Gastrocnemius medialis (tissue), 4 donors: Measurements from ENCODE around the gene PRDX1. TPM values are rescaled to one million over a fixed set of nuclear protein-coding genes. Genes with fewer than 3 reads are reported as not detected.

Experiments
- ATAC-seq, 2 donors: fragments of 150-250 bp; one replicate each; pipeline ENCODE4 v1.9.1; 2016
- DNase-seq, 2 donors: peaks; one replicate each; pipeline ENCODE4 v3.0.0-alpha.2; 2019
- H3K27ac ChIP-seq, 4 donors: fragments of 200-600 bp; sonication (generic); 1 replicate in 1 of 4; 2 replicates in 3 of 4; pipeline ENCODE4 v1.5.1; 2016 to 2018; ENCODE audit warnings: mild to moderate bottlenecking in 2 of 4, moderate library complexity in 1 of 4
- H3K27me3 ChIP-seq, 3 donors: fragments of 200-600 bp; sonication (generic) in 2 of 3; 1 replicate in 1 of 3; 2 replicates in 2 of 3; pipeline versions ENCODE4 v1.5.1 to v1.6.0; 2016 to 2019; ENCODE audit warnings: mild to moderate bottlenecking in 1 of 3, moderate library complexity in 1 of 3
- H3K36me3 ChIP-seq, 2 donors: fragments of 200-600 bp; sonication (generic) in 1 of 2; one replicate each; pipeline ENCODE4 v1.5.1; 2017 to 2018
- H3K4me1 ChIP-seq, 2 donors: fragments of 200-600 bp; sonication (generic) in 1 of 2; one replicate each; pipeline ENCODE4 v1.5.1; 2016 to 2017; ENCODE audit warnings: mild to moderate bottlenecking in 2 of 2
- H3K4me3 ChIP-seq, 4 donors: fragments of 200-600 bp; sonication (generic) in 3 of 4; 1 replicate in 1 of 4; 2 replicates in 3 of 4; pipeline ENCODE4 v1.5.1; 2016 to 2019; ENCODE audit warnings: mild to moderate bottlenecking in 2 of 4
- H3K9me3 ChIP-seq, 3 donors: fragments of 200-600 bp; sonication (generic) in 2 of 3; 1 replicate in 1 of 3; 2 replicates in 2 of 3; pipeline ENCODE4 v1.5.1; 2016 to 2019
- POLR2A ChIP-seq, 2 donors: fragments of 450-650 bp; IDR thresholded peaks; one replicate each; pipeline ENCODE4 v1.6.1; 2017; ENCODE audit warnings: antibody characterized with exemption in 2 of 2, mild to moderate bottlenecking in 2 of 2, moderate library complexity in 2 of 2
- in situ Hi-C, 4 donors: fragments of 200-750 bp; cut with MboI; loops; one replicate each; pipeline versions ENCODE4 v1.15.0 to v1.8.0; 2017; ENCODE audit warnings: low sequenced_read_pairs in 4 of 4
- intact Hi-C: fragments of 100-400 bp; cut with DNase I; formaldehyde crosslinking; loops from one replicate; pipeline ENCODE4 v1.15.1; 2023; ENCODE audit warnings: low total_unique reads
- total RNA-seq, 4 donors: library from RNA; depleted of rRNA; stranded (reverse); fragments of >200 nt; gene quantifications; one replicate each; pipeline versions ENCODE4 v1.1.0 to v1.2.3, GENCODE V29; 2016
- TF ChIP-seq, protein P1 (sequence below), 5 experiments: fragments of 450-650 bp in 3 of 5; fragments of 200-600 bp in 2 of 5; sonication (generic) in 2 of 5; IDR thresholded peaks in 4 of 5; conservative IDR thresholded peaks in 1 of 5; 1 replicate in 4 of 5; 2 replicates in 1 of 5; pipeline ENCODE4 v1.5.1; 2016 to 2019; ENCODE audit warnings: antibody characterized with exemption in 5 of 5, mild to moderate bottlenecking in 3 of 5, moderate library complexity in 3 of 5

Gene PRDX1
- total RNA-seq, 4 donors from 2014 or later, result 406 to 554 (median 482) TPM

- peaks cover 0 to 27% of the 10 kb centered on the region in 2 donors for H3K36me3 ChIP-seq
- no peaks in the 10 kb centered on the region for H3K9me3 ChIP-seq
- peak overlapping the region in 2 of 4 donors; percentile 0 to 64 for H3K27ac ChIP-seq
- in situ Hi-C loops, result loop anchor here in 2 of 4 donors (10.0 to 25.0 kb wide), 2 partner anchors 543 to 545 kb away; partner anchors contain the start of genes HECTD3 (in 2 of the 2) and UROD (in 2 of the 2)
- TF ChIP-seq, protein P1, sequence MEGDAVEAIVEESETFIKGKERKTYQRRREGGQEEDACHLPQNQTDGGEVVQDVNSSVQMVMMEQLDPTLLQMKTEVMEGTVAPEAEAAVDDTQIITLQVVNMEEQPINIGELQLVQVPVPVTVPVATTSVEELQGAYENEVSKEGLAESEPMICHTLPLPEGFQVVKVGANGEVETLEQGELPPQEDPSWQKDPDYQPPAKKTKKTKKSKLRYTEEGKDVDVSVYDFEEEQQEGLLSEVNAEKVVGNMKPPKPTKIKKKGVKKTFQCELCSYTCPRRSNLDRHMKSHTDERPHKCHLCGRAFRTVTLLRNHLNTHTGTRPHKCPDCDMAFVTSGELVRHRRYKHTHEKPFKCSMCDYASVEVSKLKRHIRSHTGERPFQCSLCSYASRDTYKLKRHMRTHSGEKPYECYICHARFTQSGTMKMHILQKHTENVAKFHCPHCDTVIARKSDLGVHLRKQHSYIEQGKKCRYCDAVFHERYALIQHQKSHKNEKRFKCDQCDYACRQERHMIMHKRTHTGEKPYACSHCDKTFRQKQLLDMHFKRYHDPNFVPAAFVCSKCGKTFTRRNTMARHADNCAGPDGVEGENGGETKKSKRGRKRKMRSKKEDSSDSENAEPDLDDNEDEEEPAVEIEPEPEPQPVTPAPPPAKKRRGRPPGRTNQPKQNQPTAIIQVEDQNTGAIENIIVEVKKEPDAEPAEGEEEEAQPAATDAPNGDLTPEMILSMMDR (IDR thresholded peaks at IDR 0.05 in 4 of 5, conservative IDR thresholded peaks at IDR 0.05 in 1 of 5), result no peak
- no peak for TF ChIP-seq POLR2A (IDR thresholded peaks at IDR 0.05)
- no peak overlapping the region for H3K4me3 ChIP-seq
- H3K4me1 ChIP-seq, result peaks cover 4 to 5% of the 10 kb centered on the region in 2 donors
- intact Hi-C loops, result no loop called here
- DNase-seq (peak in 1 of 2 donors; percentile 41), ATAC-seq (peak in 1 of 2 donors; percentile 62)
- H3K27me3 ChIP-seq, result no peaks in the 10 kb centered on the region
Observed at GRCh38 chr1:45557422-45557944, 35.8 kb upstream of the PRDX1 start.

GRCh38 chr1:45554198-45554597 is 32.5 kb upstream of the PRDX1 start:
- Histone ChIP-seq H3K36me3 (peaks cover 0 to 14% of the 10 kb centered on the region in 2 donors), H3K27ac (no peak overlapping the region), H3K4me3 (no peak overlapping the region), H3K4me1 (peaks cover 14 to 16% of the 10 kb centered on the region in 2 donors), H3K9me3 (no peaks in the 10 kb centered on the region), H3K27me3 (no peaks in the 10 kb centered on the region)
- in situ Hi-C loops, result loop anchor here in 2 of 4 donors (10.0 to 25.0 kb wide), 2 partner anchors 539 to 542 kb away; partner anchors contain the start of genes HECTD3 (in 2 of the 2) and UROD (in 2 of the 2)
- ATAC-seq (no peak), DNase-seq (no peak)
- intact Hi-C loops, result no loop called here
- TF ChIP-seq, protein P1 (IDR thresholded peaks at IDR 0.05 in 4 of 5, conservative IDR thresholded peaks at IDR 0.05 in 1 of 5), result no peak
- TF ChIP-seq POLR2A (IDR thresholded peaks at IDR 0.05), result no peak

DNA sequence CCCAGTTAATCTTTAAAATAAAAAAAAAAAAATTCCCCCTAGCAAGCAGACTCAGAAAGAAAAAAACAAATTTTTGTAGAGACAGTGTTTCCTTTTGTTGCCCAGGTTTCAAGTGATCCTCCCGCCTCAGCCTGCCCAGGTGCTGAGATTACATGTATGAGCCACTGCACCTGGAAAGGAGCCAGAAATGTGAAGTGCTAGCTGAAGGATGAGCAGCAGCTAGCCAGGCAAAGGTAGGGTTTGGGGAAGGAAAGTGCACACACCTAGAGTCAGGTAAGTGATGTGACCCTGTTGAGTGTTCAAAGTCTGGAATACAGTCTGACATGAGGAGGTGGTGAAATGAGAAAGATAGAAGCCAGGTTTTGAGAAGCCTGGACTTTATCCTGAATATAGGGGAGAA is 30.6 kb upstream of the PRDX1 start:
- no peak for ATAC-seq
- no peak for TF ChIP-seq POLR2A (IDR thresholded peaks at IDR 0.05)
- TF ChIP-seq, protein P1 (IDR thresholded peaks at IDR 0.05 in 4 of 5, conservative IDR thresholded peaks at IDR 0.05 in 1 of 5), result no peak
- Histone ChIP-seq H3K27me3 (no peaks in the 10 kb centered on the region), H3K4me3 (no peak overlapping the region), H3K4me1 (peaks cover 12 to 16% of the 10 kb centered on the region in 2 donors), H3K27ac (no peak overlapping the region), H3K9me3 (no peaks in the 10 kb centered on the region), H3K36me3 (peaks cover 0 to 14% of the 10 kb centered on the region in 2 donors)
- no peak for DNase-seq
- in situ Hi-C loops (loop anchor here in 2 of 4 donors (10.0 to 25.0 kb wide), 2 partner anchors 538 to 540 kb away; partner anchors contain the start of genes HECTD3 (in 2 of the 2) and UROD (in 2 of the 2)), intact Hi-C loops (no loop called here)

- DNase-seq, result no peak
- Histone ChIP-seq H3K4me1 (peaks cover 9 to 11% of the 10 kb centered on the region in 2 donors), H3K9me3 (no peaks in the 10 kb centered on the region), H3K27me3 (no peaks in the 10 kb centered on the region), H3K4me3 (peak overlapping the region; percentile 71 to 90 (median 86)), H3K36me3 (peaks cover 0 to 14% of the 10 kb centered on the region in 2 donors), H3K27ac (peak overlapping the region; percentile 88 to 94 (median 93))
- intact Hi-C loops, result loop anchor here (2.0 kb wide), 1 partner anchor 541 kb away; the partner anchor contains the start of gene HECTD3
- TF ChIP-seq POLR2A (IDR thresholded peaks at IDR 0.05), result no peak
- TF ChIP-seq, protein P1 (IDR thresholded peaks at IDR 0.05 in 4 of 5, conservative IDR thresholded peaks at IDR 0.05 in 1 of 5), result no peak
- ATAC-seq, result no peak
- in situ Hi-C loops, result loop anchor here in 2 of 4 donors (10.0 to 25.0 kb wide), 2 partner anchors 537 to 539 kb away; partner anchors contain the start of genes HECTD3 (in 2 of the 2) and UROD (in 2 of the 2)
Observed at GRCh38 chr1:45551684-45552083, 30.0 kb upstream of the PRDX1 start.
